ENCODE data around the gene PHKA2.

PHKA2 gene

DNA sequence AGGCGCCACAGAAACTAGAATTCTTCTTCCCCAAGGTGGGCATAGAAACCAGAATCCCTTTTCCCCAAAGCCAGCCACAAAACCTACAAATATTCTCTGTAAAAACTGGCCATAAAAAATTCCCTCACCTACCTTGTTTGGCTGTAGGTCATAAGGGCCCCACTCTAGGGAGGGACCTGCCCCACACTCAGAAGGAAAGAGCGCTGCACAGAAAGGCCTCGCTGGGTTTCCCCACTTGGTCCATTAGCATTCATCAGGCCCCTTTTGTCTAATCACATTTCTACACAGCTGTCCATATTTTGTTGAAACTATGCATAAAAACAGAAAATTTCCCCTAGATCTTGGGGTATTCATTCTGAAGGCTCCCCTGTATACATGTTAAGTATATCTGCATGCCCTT, 54.1 kb downstream of the PHKA2 start:
- no peak for DNase-seq

- DNase-seq: no peak
Observed at GRCh38 chrX:18927558-18927957, 56.4 kb downstream of the PHKA2 start.

DNA sequence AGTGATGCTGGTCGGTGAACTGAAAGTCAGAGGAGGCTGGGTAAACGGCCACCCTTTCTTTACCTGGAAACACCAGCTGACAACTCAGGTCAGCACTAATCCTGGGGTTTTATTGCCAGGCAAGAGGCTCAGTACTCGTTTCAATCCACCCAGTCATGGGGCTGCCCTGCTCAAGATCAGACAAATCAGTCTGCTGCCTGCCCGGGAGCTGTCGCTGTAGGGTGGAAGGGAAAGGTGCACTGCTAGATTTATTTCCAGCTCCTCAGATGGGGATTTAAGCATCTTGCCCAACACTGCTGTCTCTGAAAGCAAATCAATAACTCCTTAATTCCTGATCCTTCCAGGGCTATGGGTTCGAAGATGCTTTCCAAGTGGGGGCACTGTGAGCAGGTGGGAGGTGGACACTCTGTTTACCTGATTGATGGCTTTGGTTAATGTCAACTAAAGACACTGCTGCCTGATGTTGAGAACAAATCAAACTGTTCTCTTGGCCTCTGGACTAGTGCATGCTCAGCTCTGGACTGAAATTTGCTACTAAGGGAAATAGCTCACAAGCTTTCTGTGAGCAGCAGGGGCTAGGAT, 59.3 kb downstream of the PHKA2 start:
- no peak for DNase-seq

- no peak for DNase-seq
Observed at GRCh38 chrX:18920566-18920965, 63.3 kb downstream of the PHKA2 start.

GRCh38 chrX:18920079-18920478, 63.8 kb downstream of the PHKA2 start:
- no peak for DNase-seq

- no peak for DNase-seq
Observed at GRCh38 chrX:18917831-18918230, 66.1 kb downstream of the PHKA2 start.

GRCh38 chrX:18906286-18906685, 77.6 kb downstream of the PHKA2 start:
- no peak for DNase-seq

DNA sequence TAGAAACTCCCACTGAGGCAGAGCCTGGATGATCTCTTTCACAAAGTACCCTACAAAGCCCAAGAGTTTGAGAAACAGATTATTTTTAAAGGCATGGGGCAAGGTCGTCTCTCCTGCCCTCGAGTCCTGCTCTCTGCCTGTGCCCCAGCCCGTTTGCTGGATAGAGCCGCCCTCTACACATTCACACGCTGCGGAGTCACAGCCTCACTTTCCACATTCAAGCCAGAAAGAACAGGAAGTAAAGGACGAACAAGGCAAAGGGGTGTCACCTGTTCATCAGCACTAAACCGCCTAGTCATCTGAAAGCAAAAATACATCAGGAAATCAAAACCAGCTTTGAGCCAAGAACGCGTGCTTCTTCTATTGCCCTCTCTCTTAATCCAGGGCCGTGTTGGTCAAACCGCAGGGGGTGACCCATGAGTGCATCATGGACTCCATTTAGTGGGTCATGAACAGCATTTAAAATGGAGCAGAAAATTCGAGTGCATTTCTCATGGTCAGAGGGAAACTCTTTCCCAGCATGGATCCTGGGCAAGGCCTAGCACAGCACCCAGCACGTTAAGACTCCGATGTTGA, 83.4 kb downstream of the PHKA2 start:
- DNase-seq: no peak

- DNase-seq: no peak
Observed at GRCh38 chrX:18899796-18900380, 84.0 kb downstream of the PHKA2 start.

GRCh38 chrX:18898492-18898891, 85.4 kb downstream of the PHKA2 start:
- DNase-seq: no peak

DNA sequence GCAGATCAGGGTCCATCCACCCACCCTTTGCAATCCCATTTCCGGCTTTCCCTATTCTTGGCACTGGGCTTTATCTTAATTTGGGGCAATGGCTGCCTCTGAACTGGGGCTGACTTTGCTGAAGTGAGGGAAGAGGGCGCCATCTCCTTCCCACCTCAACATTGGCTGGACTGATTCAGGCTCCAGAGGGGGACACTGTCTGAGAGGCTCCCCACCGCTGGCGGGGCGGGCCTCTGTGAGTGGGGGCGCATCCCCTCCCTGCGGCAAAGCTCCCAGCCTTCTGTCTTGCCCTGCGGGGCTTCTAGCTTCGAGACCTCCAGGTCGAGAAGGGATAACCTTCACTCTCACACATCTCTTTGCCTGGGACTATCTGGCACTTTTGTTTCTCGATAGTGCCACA, 85.8 kb downstream of the PHKA2 start:
- DNase-seq: no peak

DNA sequence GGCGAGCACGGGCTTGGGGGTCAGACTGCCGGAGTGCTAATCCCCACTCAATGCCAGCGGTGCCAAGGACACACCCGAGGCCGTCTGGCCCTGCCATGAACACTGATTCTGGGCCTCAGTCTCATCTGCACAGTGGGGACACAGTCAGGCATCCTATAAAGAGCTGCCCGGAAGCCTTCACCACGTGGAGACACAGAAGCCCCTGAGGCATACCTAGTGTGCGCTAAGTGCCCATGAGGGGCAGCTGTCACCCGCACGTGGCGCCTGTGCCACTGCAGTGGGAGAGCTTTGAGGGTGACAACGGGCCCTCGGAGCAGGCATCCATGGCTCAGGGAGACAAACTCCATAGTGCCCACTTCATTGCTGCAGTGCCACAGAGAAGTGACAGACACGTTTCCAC, 86.3 kb downstream of the PHKA2 start:
- no peak for DNase-seq

- DNase-seq: no peak
Observed at GRCh38 chrX:18896680-18897544, 87.0 kb downstream of the PHKA2 start.

DNA sequence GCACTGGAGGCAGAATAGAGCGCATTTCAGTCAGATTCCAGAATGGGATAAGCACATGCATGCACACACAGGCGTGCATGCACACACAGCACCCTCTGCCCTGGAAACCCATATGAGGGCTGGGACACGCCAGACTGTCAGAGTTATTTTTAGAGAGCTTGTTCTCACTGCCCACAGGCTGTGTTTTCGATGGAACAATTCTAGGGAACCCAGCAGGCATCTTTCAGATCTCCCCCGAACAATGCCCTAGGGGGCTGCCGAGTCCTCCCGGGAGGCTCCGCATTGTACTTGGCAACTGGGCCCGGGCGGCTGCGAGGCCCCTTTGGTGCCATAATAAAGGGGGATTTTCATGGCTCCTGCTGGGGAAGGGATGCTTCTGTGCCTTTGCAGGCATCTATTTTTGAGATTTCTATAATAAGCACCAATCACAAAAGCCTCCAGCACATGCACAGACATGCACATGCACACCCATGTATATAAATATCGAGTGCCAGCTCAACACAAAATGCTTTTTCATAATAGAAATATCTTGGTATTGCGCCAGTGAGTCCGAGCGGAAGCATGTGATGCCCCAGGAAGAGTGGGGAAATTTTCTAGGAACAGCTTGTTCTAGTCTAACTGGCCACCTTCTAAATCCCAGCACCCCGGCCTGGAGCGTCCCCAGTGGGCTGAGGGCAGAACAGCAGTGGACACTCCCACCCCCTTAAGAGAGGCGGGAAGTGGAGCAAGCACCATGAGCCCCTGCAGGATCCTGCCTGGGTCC, 88.5 kb downstream of the PHKA2 start:
- no peak for DNase-seq

- no peak for DNase-seq
Observed at GRCh38 chrX:18894156-18894555, 89.8 kb downstream of the PHKA2 start.

- no peak for DNase-seq
Observed at GRCh38 chrX:18893536-18893935, 90.4 kb downstream of the PHKA2 start.

- no peak for DNase-seq
Observed at GRCh38 chrX:18892899-18893298, 91.0 kb downstream of the PHKA2 start.

GRCh38 chrX:18891548-18891945, 92.4 kb downstream of the PHKA2 start:
- no peak for DNase-seq

- DNase-seq: no peak
Observed at GRCh38 chrX:18890724-18891547, 93.0 kb downstream of the PHKA2 start.

DNA sequence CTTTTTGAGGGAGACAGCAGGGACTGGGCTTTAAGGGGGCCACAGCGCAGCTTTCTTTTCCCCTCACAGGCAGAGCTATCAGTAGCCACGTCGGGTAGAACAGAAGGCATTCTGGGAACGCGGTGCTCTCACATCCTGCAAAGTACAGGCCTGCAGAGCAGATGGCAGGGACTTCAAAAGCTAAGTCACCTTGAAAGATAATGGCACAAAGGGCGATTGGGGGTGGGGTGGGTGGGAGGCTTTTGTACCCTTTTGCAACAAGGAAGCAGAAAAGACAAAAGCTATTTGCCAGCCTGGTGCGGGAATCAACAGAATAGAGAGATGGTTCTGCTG, 93.9 kb downstream of the PHKA2 start:
- no peak for DNase-seq

DNA sequence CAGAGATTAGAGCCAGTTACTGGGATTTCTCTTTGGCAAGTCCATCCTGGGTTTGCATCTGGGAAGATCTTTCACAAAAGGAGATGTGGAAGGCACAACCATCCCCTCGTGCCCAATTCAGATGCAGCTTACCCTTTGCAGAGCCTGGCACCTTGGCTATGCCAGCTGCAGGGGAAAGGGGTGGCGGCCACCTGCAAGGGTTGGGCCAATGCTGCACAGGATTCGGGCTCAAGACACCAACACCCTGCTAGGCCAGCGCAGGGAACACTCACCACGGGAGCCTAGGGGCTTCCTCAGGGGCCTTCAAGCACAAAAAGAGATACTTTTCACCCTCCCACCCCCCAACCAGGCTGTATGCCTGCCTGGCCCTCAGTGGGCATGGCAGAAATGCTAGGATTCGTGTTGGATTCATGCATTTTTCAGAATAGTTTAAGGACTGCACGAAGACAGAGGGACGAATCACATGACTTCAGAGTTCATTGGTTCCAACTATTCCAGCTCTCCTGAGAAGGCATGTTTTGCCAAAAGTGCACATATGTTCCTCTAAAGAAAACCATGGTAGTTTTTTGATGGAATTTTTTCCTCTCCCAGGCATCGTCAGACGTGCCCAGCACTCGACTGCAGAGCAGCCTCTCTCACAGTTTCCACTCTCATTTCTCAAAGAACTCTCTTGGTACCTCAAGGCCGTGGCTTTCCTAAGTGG, 94.4 kb downstream of the PHKA2 start:
- DNase-seq: no peak

- DNase-seq: no peak
Observed at GRCh38 chrX:18888281-18888680, 95.6 kb downstream of the PHKA2 start.
